SU-DHL-6 (cell line): ENCODE results near the gene CAPZA1.

Source experiments
- CTCF ChIP-seq: fragments of 200-600 bp; sonication (generic); IDR thresholded peaks from one replicate; pipeline ENCODE4 v1.5.1; 2017; ENCODE audit warnings: antibody characterized with exemption, mild to moderate bottlenecking, low read length, moderate library complexity; ENCODE audit not compliant: insufficient read depth, poor library complexity, severe bottlenecking
- EZH2phosphoT487 ChIP-seq: fragments of 200-600 bp; sonication (generic), shearing (Covaris generic); conservative IDR thresholded peaks from 2 replicates; pipeline ENCODE4 v1.6.1; 2018; ENCODE audit warnings: mild to moderate bottlenecking, antibody characterized with exemption, low read length, moderate library complexity, mixed read lengths

GRCh38 chr1:112699425-112700144 is 80.0 kb downstream of the CAPZA1 start:
- TF ChIP-seq CTCF (no peak), EZH2phosphoT487 (no peak)
